Thyroid gland (tissue), 4 donors: ENCODE measurements around the gene CDH20. TPM values are rescaled to one million over a fixed set of nuclear protein-coding genes. Genes with fewer than 3 reads are reported as not detected.

Source experiments
- DNase-seq, 2 donors: peaks; one replicate each; pipeline ENCODE4 v3.0.0-alpha.2; 2019
- H3K27ac ChIP-seq, 3 donors: fragments of 200-600 bp; sonication (generic); 1 replicate in 2 of 3; 2 replicates in 1 of 3; pipeline ENCODE4 v1.5.1; 2016 to 2019; ENCODE audit warnings: mild to moderate bottlenecking in 1 of 3, moderate library complexity in 1 of 3
- H3K27me3 ChIP-seq: fragments of 200-600 bp; sonication (generic); one replicate; pipeline ENCODE4 v1.5.1; 2019
- H3K36me3 ChIP-seq, 2 donors: fragments of 200-600 bp; sonication (generic); one replicate each; pipeline ENCODE4 v1.5.1; 2016 to 2019
- H3K4me1 ChIP-seq, 2 donors: fragments of 200-600 bp; sonication (generic); one replicate each; pipeline ENCODE4 v1.5.1; 2017 to 2019
- H3K4me3 ChIP-seq, 3 donors: fragments of 200-600 bp; sonication (generic); replicated peaks in 1 of 3; 1 replicate in 2 of 3; 2 replicates in 1 of 3; pipeline ENCODE4 v1.5.1; 2016; ENCODE audit warnings: mild to moderate bottlenecking in 1 of 3
- H3K9me3 ChIP-seq: fragments of 200-600 bp; sonication (generic); one replicate; pipeline ENCODE4 v1.5.1; 2017
- POLR2A ChIP-seq, 2 donors: fragments of 450-650 bp; IDR thresholded peaks; one replicate each; pipeline ENCODE4 v1.6.1; 2017; ENCODE audit warnings: antibody characterized with exemption in 2 of 2, mild to moderate bottlenecking in 2 of 2, moderate library complexity in 1 of 2
- WGBS, 2 donors: methylation state at CpG; one replicate each; pipeline ENCODE4 v1.1.5; 2017; 5-methylcytosine and 5-hydroxymethylcytosine counted together
- intact Hi-C: fragments of 100-400 bp; cut with DNase I; formaldehyde crosslinking; loops from one replicate; pipeline ENCODE4 v1.15.1; 2023
- total RNA-seq, 4 donors: library from RNA; depleted of rRNA; stranded (reverse); fragments of >200 nt; gene quantifications; one replicate each; pipeline ENCODE4 v1.2.3, GENCODE V29; 2016
- TF ChIP-seq, protein P1 (sequence below), 6 experiments: fragments of 200-600 bp in 3 of 6; fragments of 450-650 bp in 3 of 6; sonication (generic) in 3 of 6; IDR thresholded peaks; one replicate each; pipeline ENCODE4 v1.5.1; 2016 to 2019; ENCODE audit warnings: antibody characterized with exemption in 6 of 6, mild to moderate bottlenecking in 2 of 6, inconsistent platforms in 1 of 6, moderate library complexity in 1 of 6

The CDH20 gene
- total RNA-seq: 1 to 10 TPM in 1 of 4 donors, under 1 TPM in 3; 0.39 to 1.2 (median 0.65) TPM

DNA sequence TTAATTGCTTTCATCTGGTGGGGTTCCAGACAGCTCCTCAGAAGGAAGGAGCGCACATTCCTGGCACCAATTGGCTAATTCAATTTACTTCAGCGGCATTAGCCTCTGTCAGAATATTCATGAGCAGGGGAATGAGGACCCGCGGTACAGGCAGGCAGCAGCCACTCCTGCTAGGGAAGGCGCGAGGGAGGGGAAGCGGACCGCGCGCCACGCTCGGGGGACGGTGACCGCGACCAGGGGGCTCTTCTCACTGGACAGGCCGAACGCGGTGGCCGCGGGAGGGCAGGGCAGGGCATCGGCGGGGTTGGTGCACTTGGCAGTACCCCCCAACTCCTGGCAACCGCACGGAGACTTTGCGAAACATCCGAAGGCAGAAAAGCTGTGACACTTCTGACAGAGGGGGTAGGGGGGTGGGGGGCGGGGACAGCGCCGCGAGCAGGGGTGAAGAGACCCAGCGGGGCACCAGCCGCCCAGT lies at the start of gene CDH20:
Gene CDH20 (plus strand): TSS at position 160 of the 475 bp plus-strand sequence.
- H3K4me1 ChIP-seq: no peaks in the 10 kb centered on the region
- H3K27me3 ChIP-seq: no peaks in the 10 kb centered on the region
- H3K4me3 ChIP-seq: no peak within 1 kb of the TSS
- H3K27ac ChIP-seq: no peak within 1 kb of the TSS
- DNase-seq: no peak
- H3K36me3 ChIP-seq: no peaks in the 10 kb centered on the region
- WGBS, 2 donors: 2% methylated on average over 5 to 25 of the region's 32 CpGs
- no peak for TF ChIP-seq POLR2A (IDR thresholded peaks at IDR 0.05)
- TF ChIP-seq, protein P1, sequence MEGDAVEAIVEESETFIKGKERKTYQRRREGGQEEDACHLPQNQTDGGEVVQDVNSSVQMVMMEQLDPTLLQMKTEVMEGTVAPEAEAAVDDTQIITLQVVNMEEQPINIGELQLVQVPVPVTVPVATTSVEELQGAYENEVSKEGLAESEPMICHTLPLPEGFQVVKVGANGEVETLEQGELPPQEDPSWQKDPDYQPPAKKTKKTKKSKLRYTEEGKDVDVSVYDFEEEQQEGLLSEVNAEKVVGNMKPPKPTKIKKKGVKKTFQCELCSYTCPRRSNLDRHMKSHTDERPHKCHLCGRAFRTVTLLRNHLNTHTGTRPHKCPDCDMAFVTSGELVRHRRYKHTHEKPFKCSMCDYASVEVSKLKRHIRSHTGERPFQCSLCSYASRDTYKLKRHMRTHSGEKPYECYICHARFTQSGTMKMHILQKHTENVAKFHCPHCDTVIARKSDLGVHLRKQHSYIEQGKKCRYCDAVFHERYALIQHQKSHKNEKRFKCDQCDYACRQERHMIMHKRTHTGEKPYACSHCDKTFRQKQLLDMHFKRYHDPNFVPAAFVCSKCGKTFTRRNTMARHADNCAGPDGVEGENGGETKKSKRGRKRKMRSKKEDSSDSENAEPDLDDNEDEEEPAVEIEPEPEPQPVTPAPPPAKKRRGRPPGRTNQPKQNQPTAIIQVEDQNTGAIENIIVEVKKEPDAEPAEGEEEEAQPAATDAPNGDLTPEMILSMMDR (IDR thresholded peaks at IDR 0.05): no peak
- intact Hi-C loops: no loop called here
- no peaks in the 10 kb centered on the region for H3K9me3 ChIP-seq

DNA sequence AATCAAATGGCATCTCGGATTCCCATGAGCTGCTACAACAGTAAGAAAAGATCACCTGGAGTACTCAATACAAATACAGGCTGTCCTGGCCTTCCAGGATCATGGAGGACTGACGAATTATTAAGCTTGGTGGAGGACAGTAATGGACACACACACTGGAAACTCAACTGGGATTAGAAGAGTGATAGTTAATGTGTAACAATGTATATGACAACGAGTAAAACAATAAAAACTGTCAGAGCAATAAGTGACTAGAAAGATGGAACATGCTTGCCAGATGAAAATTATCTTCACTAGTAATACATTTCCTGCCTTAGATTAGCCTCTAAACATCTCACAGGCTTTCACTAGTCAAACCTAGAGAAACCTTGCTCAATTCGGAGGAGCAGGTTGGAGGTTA lies 49.2 kb upstream of the CDH20 start:
- no peaks in the 10 kb centered on the region for H3K4me1 ChIP-seq
- 84 to 92% methylated on average over 4 of the region's 4 CpGs for WGBS, 2 donors
- H3K9me3 ChIP-seq: no peaks in the 10 kb centered on the region
- intact Hi-C loops: no loop called here
- TF ChIP-seq POLR2A (IDR thresholded peaks at IDR 0.05): no peak
- TF ChIP-seq, protein P1 (IDR thresholded peaks at IDR 0.05): no peak
- H3K4me3 ChIP-seq: no peak overlapping the region
- no peaks in the 10 kb centered on the region for H3K27me3 ChIP-seq
- no peak for DNase-seq
- H3K36me3 ChIP-seq: no peaks in the 10 kb centered on the region
- no peak overlapping the region for H3K27ac ChIP-seq

DNA sequence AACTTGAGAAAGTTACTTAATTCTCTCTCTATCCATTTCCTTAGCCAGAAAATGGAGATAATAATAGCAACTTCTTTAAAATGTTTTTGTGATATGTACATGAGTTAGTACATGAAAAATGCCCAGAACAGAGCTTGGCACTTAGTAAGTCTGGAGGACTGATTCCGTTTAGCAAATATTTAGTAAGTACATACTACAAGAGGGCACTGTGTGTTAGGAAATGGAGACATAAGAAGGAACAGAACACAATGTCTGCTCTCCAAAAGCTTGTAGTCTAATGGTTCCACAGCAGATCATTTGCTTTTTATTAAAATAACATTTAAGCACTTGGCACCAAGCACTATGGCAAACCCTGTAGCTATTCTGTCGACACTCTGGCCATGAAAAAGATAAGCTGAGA lies 47.5 kb upstream of the CDH20 start:
- TF ChIP-seq, protein P1 (IDR thresholded peaks at IDR 0.05): no peak
- no peak for TF ChIP-seq POLR2A (IDR thresholded peaks at IDR 0.05)
- no peaks in the 10 kb centered on the region for H3K36me3 ChIP-seq
- no peaks in the 10 kb centered on the region for H3K9me3 ChIP-seq
- no peak overlapping the region for H3K4me3 ChIP-seq
- DNase-seq: no peak
- intact Hi-C loops: no loop called here
- WGBS, 2 donors: 71 to 80% methylated on average over 2 of the region's 2 CpGs
- H3K27me3 ChIP-seq: no peaks in the 10 kb centered on the region
- H3K4me1 ChIP-seq: no peaks in the 10 kb centered on the region
- no peak overlapping the region for H3K27ac ChIP-seq

DNA sequence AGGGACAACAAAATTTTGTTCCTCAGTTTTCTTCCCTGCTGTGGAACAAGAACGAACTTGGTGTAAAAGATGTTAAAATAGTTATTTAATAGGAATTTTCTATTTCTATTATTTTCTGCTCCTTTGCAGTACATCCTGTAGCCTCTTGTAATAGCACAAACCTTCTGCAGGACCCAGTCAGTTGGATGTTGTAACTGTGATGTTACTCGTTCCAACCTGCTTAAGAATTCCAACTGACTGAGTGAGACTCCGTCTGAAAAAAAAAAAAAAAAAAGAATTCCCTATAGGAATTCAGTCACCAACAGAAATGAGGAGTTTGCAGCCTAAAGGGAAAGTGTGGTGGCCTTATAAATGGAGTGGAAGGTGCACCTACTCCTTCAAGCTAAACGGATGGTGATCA lies 46.4 kb upstream of the CDH20 start:
- Histone ChIP-seq H3K4me1 (no peaks in the 10 kb centered on the region), H3K9me3 (no peaks in the 10 kb centered on the region), H3K4me3 (no peak overlapping the region), H3K27ac (no peak overlapping the region), H3K36me3 (no peaks in the 10 kb centered on the region), H3K27me3 (no peaks in the 10 kb centered on the region)
- DNase-seq: no peak
- no peak for TF ChIP-seq POLR2A (IDR thresholded peaks at IDR 0.05)
- TF ChIP-seq, protein P1 (IDR thresholded peaks at IDR 0.05): no peak
- WGBS, 2 donors: 64 to 78% methylated on average over 4 of the region's 4 CpGs
- intact Hi-C loops: no loop called here

GRCh38 chr18:61290616-61291015 lies 42.6 kb upstream of the CDH20 start:
- 94% methylated on average over 5 of the region's 5 CpGs for WGBS, 2 donors
- no peak for DNase-seq
- Histone ChIP-seq H3K4me1 (no peaks in the 10 kb centered on the region), H3K27me3 (no peaks in the 10 kb centered on the region), H3K4me3 (no peak overlapping the region), H3K36me3 (no peaks in the 10 kb centered on the region), H3K27ac (no peak overlapping the region), H3K9me3 (no peaks in the 10 kb centered on the region)
- intact Hi-C loops: no loop called here
- TF ChIP-seq, protein P1 (IDR thresholded peaks at IDR 0.05): no peak
- no peak for TF ChIP-seq POLR2A (IDR thresholded peaks at IDR 0.05)
